ENCODE measurements around the gene INO80B.
"Not testable (repeated sequence)": the region's sequence is repeated elsewhere in the genome, so short reads cannot be mapped to it uniquely, and the experiment has no call there.

Gene INO80B

GRCh38 chr2:74474899-74475298 lies 20.0 kb downstream of the INO80B start:
- no peak for DNase-seq (ENCODE audit: low read depth, low spot score)

GRCh38 chr2:74481431-74481830 lies 26.5 kb downstream of the INO80B start:
- DNase-seq (ENCODE audit: low read depth, low spot score), result no peak

DNA sequence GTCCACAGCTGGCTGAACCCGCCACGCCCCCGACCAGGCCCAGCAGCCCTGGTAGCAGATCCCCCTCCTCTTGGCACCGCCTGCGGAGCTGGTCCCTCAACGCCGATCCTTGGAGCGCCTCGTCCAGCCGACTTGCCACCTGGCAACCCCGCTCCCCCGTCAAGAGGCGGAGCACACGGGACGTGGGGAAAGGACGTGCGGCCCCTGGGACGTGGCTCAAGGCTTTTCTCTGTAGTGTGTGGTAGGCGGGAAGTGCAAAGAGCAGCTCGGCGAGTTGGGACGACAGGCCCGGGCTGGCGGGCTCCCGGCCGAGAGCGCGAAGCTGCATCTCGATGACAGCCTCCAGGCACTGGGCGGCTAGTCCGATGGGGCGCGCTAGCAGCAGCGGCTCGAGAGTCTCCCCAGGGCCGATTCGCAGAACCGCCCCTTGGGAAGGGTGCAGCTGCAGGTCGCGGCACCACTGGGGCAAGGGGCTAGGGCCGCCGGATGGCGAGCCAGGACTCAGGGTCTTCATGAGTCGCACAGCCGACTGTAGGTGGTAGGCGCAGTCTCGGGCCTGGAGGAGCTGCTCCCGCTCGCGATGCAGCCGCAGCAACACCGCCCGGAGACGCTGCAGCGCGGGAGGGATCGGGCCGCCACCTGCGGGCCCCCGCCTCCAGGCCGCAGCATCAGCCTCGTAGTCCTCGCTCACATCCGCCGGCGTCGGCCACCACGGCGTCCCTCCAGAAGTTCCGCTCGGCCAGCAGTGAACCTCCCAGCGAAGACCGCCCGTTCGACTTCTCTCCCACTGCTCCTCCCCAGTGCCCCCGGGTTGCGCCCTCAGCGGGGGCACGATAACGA lies 27.3 kb downstream of the INO80B start:
- DNase-seq (ENCODE audit: low read depth, low spot score), result no peak

- DNase-seq (ENCODE audit: low read depth, low spot score), result peak; percentile 97
Measured at GRCh38 chr2:74482801-74483674, 28.2 kb downstream of the INO80B start, which contains the start of the genes CCDC142 and TTC31. Gene CCDC142, minus strand, starts transcription at chr2:74482998. Its CDS starts 161 bp downstream, at chr2:74482837. Gene TTC31, plus strand, starts transcription at chr2:74483081. Its CDS starts 15 bp downstream, at chr2:74483096.

DNA sequence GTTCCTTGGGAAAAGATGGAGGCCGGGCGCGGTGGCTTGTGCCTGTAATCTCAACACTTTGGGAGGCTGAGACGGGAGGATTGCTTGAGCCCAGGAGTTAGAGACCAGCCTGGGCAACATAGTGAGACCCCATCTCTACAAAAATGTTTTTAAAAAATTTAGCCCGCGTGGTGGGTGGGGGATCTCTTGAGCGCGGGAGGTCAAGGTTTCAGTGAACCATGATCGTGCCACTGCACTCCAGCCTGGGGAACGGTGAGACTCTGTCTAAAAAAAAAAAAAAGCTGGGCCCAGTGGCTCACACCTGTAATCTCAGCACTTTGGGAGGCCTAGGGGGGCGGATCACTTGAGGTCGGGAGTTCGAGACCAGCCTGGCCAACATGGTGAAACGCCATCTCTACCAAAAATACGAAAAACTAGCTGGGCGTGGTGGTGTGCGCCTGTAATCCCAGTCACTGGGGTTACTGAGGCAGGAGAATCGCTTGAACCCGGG lies 28.8 kb downstream of the INO80B start:
- DNase-seq (ENCODE audit: low read depth, low spot score), result not testable (repeated sequence)

DNA sequence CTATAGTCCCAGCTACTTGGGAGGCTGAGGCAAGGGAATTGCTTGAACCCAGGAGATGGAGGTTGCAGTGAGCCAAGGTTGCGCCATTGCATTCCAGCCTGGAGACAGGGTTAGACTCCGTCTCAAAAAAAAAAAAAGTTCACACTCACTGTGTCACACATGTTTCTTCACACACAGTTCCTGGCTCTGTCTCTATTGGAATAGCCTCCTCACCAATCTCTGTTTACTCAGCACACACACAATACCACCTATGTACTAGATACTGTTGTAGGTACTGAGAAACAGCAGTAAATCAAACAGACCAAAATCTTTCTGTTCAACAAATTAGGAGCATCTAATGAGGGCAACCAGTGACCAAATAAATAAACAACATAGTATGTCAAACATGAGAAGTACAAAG lies 31.3 kb downstream of the INO80B start:
- DNase-seq (ENCODE audit: low read depth, low spot score), result no peak

DNA sequence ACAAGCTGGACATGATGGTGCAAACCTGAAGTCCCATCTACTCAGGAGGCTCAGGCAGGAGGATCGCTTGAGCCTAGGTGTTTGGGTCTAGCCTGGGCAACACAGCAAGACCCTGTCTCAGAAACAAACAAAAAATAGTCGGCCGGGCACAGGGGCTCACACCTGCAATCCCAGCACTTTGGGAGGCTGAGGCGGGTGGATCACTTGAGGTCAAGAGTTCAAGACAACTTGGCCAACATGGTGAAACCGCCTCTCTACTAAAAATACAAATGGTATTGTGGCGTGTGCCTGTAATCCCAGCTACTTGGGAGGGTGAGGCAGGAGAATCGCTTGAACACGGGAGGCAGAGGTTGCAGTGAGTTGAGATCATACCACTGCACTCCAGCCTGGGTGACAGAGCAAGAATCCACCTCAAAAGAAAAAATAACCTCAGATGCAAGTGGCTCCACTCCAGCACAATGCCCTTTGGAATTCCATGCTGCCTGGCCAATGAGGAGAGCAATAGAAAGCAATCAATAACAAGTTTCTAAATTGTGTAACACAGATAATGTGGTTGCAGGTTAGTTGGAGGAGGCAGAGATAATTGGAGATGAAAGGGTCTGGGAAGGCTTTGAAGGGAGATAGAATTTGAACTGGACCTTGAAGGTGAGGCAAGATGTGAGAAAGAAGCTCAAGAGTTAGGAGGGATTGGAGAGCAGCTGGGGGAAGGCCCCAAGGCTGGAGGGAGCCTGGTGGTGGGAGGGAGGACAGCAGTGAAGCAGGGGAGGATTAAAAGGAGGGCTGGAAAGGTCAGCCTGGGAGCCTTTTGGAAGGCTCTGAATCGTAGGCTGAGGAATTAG lies 34.0 kb downstream of the INO80B start:
- no peak for DNase-seq (ENCODE audit: low read depth, low spot score)

DNA sequence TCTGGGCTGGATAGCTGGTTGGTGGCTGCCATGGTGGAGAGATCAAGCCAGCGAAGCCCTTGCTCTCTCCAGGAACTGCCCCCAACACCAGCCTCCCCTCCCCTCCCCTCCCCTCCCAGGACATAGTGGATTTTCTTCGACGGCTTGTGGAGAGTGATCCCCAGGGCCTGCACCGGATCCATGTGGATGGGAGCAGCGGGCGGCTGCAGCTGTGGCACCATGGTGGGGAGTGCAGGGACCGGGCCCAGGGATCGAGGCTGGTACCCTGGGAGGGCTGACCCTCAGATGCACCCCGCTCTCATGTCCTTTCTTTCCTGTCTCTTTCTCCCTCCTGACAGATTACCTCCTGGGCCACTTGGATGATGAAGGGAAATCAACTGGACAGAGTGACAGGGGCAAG lies 35.0 kb downstream of the INO80B start:
- no peak for DNase-seq (ENCODE audit: low read depth, low spot score)

- DNase-seq (ENCODE audit: low read depth, low spot score), result no peak
Measured at GRCh38 chr2:74491648-74492544, 37.0 kb downstream of the INO80B start.

- no peak for DNase-seq (ENCODE audit: low read depth, low spot score)
Measured at GRCh38 chr2:74493546-74493945, 38.7 kb downstream of the INO80B start.

- no peak for DNase-seq (ENCODE audit: low read depth, low spot score)
Measured at GRCh38 chr2:74495440-74495839, 40.6 kb downstream of the INO80B start.

DNA sequence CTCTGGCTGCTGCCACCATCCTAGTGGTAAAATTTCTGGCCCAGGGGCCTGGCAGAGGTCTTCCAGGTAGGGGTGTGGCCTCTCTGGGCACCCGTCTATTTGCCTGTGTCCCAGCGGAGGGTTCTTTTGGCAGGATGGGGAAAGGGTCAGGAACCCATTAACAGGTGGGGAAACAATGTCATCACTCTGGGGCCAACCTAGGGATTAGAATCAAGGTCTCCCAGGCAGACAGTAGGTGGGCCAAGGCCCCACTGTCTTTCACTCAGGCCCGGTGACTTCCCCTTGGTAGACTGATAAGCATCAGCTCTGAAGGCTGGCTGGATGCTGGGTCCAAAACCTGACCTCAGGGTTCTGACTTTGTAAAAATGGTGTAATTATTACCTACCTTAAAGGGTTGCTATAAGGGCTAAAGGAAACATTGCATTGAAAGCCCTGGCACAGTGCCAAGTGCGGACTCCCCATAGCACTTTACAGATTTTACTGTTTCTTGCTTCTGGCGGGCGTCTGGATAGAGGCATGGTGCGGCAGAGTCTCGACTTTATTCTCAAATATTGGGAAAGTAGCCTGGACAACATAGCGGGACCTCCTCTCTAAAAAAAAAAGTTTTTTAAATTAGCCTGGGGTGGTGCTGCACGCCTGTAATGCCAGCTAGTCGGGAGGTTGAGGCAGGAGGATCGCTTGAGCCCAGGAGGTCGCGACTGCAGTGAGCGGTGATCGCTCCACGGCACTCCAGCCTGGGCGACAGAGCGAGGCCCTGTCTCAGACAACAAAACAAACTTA lies 42.3 kb downstream of the INO80B start:
- no peak for DNase-seq (ENCODE audit: low read depth, low spot score)

- peak; percentile 31 for DNase-seq (ENCODE audit: low read depth, low spot score)
Measured at GRCh38 chr2:74497777-74498499, 43.1 kb downstream of the INO80B start.

DNA sequence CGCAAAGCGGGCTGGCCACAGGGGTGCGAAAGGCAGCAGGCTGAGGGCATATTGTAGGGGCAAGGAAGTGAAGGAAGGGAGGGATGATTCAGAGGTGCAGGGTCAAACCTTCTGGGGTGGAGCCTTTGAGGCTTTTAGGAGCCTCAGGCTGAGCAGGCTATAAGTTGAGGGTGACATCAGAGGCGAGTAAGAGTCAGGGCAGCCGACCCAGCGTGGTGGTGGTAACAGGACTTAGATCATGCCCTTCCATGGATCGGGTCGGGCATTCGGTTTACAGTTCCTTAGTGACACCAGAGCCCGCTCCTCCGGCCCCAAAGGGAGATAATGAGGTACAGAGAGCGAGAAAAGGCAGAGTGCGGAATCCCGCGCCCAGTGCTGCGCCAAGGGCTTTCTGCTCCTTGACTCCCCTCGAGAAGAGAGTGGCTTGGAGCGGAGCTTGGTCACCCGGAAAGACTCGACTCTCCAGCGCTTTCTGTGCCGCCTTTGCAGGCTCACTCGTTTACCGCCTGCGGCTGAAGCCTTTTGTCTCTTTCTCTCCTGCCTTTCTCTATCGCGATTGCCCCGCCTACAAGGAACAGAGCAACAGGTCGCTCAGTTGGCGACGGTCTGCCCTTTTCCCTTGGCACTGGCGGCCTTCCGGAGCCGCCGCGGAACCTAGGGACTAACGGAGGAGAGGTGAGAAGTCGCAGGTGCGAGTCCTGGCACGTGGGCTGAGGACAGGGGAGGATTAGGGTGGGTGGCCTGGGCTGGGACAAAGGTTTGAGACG lies 43.8 kb downstream of the INO80B start:
- DNase-seq (ENCODE audit: low read depth, low spot score), result peak; percentile 55

DNA sequence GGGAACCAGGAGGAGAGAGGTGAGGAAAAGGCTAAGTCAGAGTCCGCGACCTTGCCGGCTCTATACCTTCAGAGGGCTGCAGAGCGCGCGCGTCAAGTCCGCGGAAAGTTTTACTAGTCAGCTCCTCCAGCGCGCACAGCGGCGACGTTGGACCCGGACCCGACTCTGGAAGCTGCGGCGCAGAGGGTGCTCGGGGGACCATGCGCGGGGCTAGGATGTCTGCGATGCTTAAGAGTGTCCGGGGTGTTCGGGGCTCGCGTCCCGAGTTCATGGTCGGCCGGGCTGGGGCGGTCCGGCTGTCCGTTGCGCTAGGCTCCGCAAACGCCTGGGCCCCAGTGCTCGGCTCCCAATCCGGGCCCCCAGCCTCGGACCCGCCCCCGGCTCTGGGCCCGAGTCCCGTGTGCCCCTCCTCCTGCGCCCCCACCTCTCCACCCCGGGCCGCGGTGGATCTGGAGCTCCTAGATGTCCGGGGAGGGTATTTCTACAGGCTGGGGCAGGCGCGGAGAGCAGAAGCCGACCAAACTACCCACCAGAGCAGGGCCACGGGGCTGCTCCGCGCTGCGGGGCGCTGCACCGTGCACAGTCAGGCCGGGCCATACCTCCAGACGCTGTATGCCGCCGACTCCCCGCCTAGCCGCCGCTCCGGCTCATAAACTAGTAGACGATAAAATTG lies 44.5 kb downstream of the INO80B start, which contains the start of gene LBX2:
TSS of gene LBX2 (minus strand) at position 337 of the 673 bp plus-strand sequence. CDS start at position 271, 66 bp downstream.
- peak; percentile 52 for DNase-seq (ENCODE audit: low read depth, low spot score)

DNA sequence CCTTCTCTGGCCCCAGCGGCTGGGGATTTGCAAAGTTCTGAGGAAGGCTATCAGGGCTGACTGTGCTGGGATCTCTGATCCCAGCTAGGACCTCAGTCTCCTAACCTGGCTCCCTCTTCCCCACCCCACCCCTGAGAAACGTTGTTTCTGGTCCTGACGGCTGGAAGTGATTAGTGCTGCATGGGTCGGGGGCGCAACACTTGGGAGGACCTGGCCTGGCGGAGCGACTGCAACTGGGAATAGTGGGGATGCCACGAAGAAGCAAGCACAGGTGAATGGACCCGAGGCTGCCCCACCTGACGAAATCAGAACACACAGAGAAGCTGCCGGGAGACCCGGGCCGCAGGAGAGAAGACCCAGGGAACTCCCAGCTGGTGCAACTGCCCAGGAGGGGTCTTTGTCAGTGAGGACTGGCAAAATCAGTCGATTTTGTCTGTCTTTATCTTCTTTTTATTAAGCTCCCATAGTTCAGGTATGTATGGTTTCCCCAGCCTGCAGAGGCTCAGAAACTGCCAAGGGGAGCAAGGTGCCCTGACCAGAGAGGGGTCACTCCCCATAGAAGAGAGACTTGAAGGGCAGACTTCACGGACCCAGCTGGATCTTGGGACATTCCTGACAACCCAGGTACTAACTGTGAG lies 45.2 kb downstream of the INO80B start:
- no peak for DNase-seq (ENCODE audit: low read depth, low spot score)

DNA sequence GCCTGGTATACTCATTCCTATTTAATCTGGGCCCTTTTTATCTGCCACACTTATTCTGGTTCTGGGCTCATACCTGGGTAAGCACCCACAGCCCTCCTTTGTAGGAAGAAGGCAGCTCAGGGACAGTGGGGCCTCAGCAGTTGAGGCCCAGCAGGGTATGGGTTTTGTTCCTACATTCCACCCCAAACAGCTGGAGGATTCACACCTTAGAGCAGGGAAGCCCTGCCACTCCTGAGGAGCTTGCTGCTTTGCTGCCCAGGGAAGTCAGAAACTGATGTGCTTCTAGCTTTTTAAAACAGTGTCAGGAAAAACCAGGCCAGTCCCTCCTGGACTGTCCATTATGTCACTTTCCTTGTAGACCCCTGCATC lies 45.7 kb downstream of the INO80B start:
- no peak for DNase-seq (ENCODE audit: low read depth, low spot score)

Measured in astrocyte of the hippocampus (primary cell).